ENCODE results near the gene IFNG.

The IFNG gene

GRCh38 chr12:68190301-68190700 lies 30.8 kb upstream of the IFNG start:
- TF ChIP-seq REST (IDR thresholded peaks at IDR 0.05; ENCODE audit: insufficient replicate concordance, low read depth): no peak
- TF ChIP-seq POLR2AphosphoS5 (IDR thresholded peaks at IDR 0.05; ENCODE audit: low read depth): no peak
- no peak for TF ChIP-seq GABPA (IDR thresholded peaks at IDR 0.05; ENCODE audit: low read depth)
- TF ChIP-seq CTCF (IDR thresholded peaks at IDR 0.05; ENCODE audit: insufficient read depth, low read length): no peak
- no peak for TF ChIP-seq SPI1 (IDR thresholded peaks at IDR 0.05; ENCODE audit: borderline replicate concordance, low read depth)
- Histone ChIP-seq H3K27me3 (ENCODE audit: insufficient read depth, poor library complexity, severe bottlenecking) (peaks cover under 1% of the 10 kb centered on the region), H3K4me3 (replicated peaks; ENCODE audit: insufficient read depth, low read length) (no peak overlapping the region), H3K27ac (replicated peaks) (no peak overlapping the region)
- no peak for DNase-seq (ENCODE audit: low read depth in 1 of 2, low spot score in 1 of 2)

- Histone ChIP-seq H3K4me3 (replicated peaks; ENCODE audit: insufficient read depth, low read length) (no peak overlapping the region), H3K27ac (replicated peaks) (no peak overlapping the region), H3K27me3 (ENCODE audit: insufficient read depth, poor library complexity, severe bottlenecking) (no peaks in the 10 kb centered on the region)
- TF ChIP-seq SPI1 (IDR thresholded peaks at IDR 0.05; ENCODE audit: borderline replicate concordance, low read depth) (no peak), REST (IDR thresholded peaks at IDR 0.05; ENCODE audit: insufficient replicate concordance, low read depth) (no peak), CTCF (IDR thresholded peaks at IDR 0.05; ENCODE audit: insufficient read depth, low read length) (no peak), GABPA (IDR thresholded peaks at IDR 0.05; ENCODE audit: low read depth) (no peak), POLR2AphosphoS5 (IDR thresholded peaks at IDR 0.05; ENCODE audit: low read depth) (no peak)
- DNase-seq (ENCODE audit: low read depth in 1 of 2, low spot score in 1 of 2): no peak
These were observed 30.3 kb upstream of the IFNG start for GRCh38 chr12:68189821-68190242.

GRCh38 chr12:68185598-68185997 lies 26.1 kb upstream of the IFNG start:
- DNase-seq (ENCODE audit: low read depth in 1 of 2, low spot score in 1 of 2): peak in 1 of 2 experiments; percentile 26
- no peak overlapping the region for H3K27ac ChIP-seq (replicated peaks)
- H3K4me3 ChIP-seq (replicated peaks; ENCODE audit: insufficient read depth, low read length): no peak overlapping the region
- H3K27me3 ChIP-seq (ENCODE audit: insufficient read depth, poor library complexity, severe bottlenecking): no peaks in the 10 kb centered on the region
- TF ChIP-seq SPI1 (IDR thresholded peaks at IDR 0.05; ENCODE audit: borderline replicate concordance, low read depth) (peak; percentile 28; the same call in 1 of the 2 replicates), CTCF (IDR thresholded peaks at IDR 0.05; ENCODE audit: insufficient read depth, low read length) (no peak)
